Measurements from ENCODE around the gene ANKRD24.
A peak's percentile ranks its signal among the peaks of the same experiment; 100 is the strongest.

Gene ANKRD24

GRCh38 chr19:4264812-4265211, 82.3 kb downstream of the ANKRD24 start:
- no peak for TF ChIP-seq CTCF (IDR thresholded peaks at IDR 0.05)

- TF ChIP-seq CTCF (IDR thresholded peaks at IDR 0.05): no peak
Measured at GRCh38 chr19:4266253-4267000, 83.9 kb downstream of the ANKRD24 start.

GRCh38 chr19:4267101-4267900, 84.8 kb downstream of the ANKRD24 start:
- TF ChIP-seq CTCF (IDR thresholded peaks at IDR 0.05): peak; percentile 87

GRCh38 chr19:4267901-4268815, 85.7 kb downstream of the ANKRD24 start:
- no peak for TF ChIP-seq CTCF (IDR thresholded peaks at IDR 0.05)

DNA sequence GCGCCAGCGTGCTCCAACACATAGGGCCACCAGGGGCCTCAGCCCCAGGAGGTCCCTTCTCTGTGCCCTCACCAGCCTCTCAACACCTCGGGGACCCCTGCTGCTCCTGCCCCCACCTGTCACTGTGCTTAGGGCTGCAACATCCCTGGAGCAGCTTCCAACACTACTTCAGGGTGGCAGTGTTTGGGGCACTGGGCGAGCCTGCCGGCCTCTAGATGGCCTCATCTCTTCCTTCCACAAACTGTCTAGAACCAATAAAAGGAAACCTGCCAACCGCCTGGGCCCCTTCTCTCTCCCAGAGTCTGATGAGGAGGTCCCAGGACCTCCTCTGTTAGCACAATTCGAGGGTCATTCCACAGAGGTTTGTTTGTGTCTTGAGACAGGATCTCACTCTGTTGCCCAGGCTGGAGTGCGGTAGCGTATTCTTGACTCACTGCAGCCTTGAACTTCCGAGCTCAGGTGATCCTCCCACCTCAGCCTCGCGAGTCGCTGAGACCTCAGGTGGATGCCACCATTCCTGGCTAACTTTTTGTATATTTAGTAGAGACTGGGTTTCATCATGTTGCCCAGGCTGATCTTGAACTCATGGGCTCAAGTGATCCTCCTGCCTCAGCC, 86.4 kb downstream of the ANKRD24 start:
- TF ChIP-seq CTCF (IDR thresholded peaks at IDR 0.05): no peak

DNA sequence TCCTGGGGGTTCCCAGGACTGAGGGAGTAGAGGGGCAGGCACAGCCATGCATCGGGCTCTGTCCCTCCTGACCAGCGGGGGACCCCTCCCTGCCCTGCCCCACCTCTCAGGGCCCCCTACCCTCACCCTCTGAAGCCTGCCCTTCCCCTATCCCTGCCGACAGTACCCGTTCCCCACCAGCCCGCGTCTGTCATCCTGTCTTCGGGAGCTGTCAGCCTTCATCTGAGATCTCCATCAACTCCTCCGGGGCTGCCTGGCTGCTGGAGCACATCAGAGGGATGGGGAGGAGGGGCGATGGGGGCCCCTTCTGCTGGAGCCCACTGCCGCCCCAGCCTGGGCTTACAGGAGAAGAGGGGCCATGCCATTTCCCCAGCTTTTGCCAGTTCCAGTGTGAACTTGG, 90.4 kb downstream of the ANKRD24 start:
- no peak for TF ChIP-seq CTCF (IDR thresholded peaks at IDR 0.05)
